Measurements from ENCODE around the gene ZNF19.

ZNF19 gene

GRCh38 chr16:71441348-71442050 is 47.6 kb downstream of the ZNF19 start:
- no peak for DNase-seq

- DNase-seq = no peak
These were observed 48.3 kb downstream of the ZNF19 start for GRCh38 chr16:71440669-71441347.

GRCh38 chr16:71439523-71439922 is 49.6 kb downstream of the ZNF19 start:
- peak; percentile 30 for DNase-seq

GRCh38 chr16:71436473-71436872 is 52.7 kb downstream of the ZNF19 start:
- DNase-seq = no peak

GRCh38 chr16:71432906-71433305 is 56.2 kb downstream of the ZNF19 start:
- no peak for DNase-seq

GRCh38 chr16:71431991-71432390 is 57.1 kb downstream of the ZNF19 start:
- DNase-seq = no peak

- DNase-seq = no peak
These were observed 57.9 kb downstream of the ZNF19 start for GRCh38 chr16:71431176-71431575.

- no peak for DNase-seq
These were observed 58.4 kb downstream of the ZNF19 start for GRCh38 chr16:71430744-71431143.

GRCh38 chr16:71429581-71429980 is 59.5 kb downstream of the ZNF19 start:
- DNase-seq = no peak

GRCh38 chr16:71428883-71429282 is 60.2 kb downstream of the ZNF19 start:
- DNase-seq = no peak

- DNase-seq = no peak
These were observed 60.7 kb downstream of the ZNF19 start for GRCh38 chr16:71428385-71428784.

- DNase-seq = no peak
These were observed 62.1 kb downstream of the ZNF19 start for GRCh38 chr16:71426880-71427615.

- peak; percentile 87 for DNase-seq
These were observed 62.9 kb downstream of the ZNF19 start for GRCh38 chr16:71426069-71426879.

GRCh38 chr16:71425746-71426068 is 63.4 kb downstream of the ZNF19 start:
- no peak for DNase-seq

GRCh38 chr16:71424626-71425025 is 64.5 kb downstream of the ZNF19 start:
- DNase-seq = no peak

GRCh38 chr16:71423865-71424264 is 65.3 kb downstream of the ZNF19 start:
- no peak for DNase-seq

Data from fibroblast of skin of back (primary cell).